Muscle layer of duodenum (tissue), 2 donors: ENCODE results near the gene LGALS3.
A peak's percentile ranks its signal among the peaks of the same experiment; 100 is the strongest.

Experiments used
- H3K27ac ChIP-seq: one replicate; pipeline ENCODE4 v1.7.0; 2013; ENCODE audit warnings: mild to moderate bottlenecking, low read length
- H3K27me3 ChIP-seq: one replicate; pipeline ENCODE4 v1.7.0; 2013; ENCODE audit warnings: low read depth, mild to moderate bottlenecking, control low read depth, low read length
- H3K36me3 ChIP-seq, 2 donors: one replicate each; pipeline ENCODE4 v1.7.0; 2013; ENCODE audit warnings: low read length in 2 of 2, control low read depth in 1 of 2, mild to moderate bottlenecking in 1 of 2; ENCODE audit not compliant: insufficient read depth in 2 of 2, control insufficient read depth in 1 of 2
- H3K4me1 ChIP-seq, 2 donors: one replicate each; pipeline ENCODE4 v1.7.0; 2013; ENCODE audit warnings: low read length in 2 of 2, mild to moderate bottlenecking in 2 of 2, control low read depth in 1 of 2, moderate library complexity in 1 of 2; ENCODE audit not compliant: insufficient read depth in 2 of 2, control insufficient read depth in 1 of 2
- H3K4me3 ChIP-seq, 2 donors: one replicate each; pipeline ENCODE4 v1.7.0; 2013; ENCODE audit warnings: low read length in 2 of 2, low read depth in 1 of 2, mild to moderate bottlenecking in 1 of 2
- H3K9me3 ChIP-seq, 2 donors: one replicate each; pipeline ENCODE4 v1.7.0; 2013; ENCODE audit warnings: low read length in 2 of 2, control low read depth in 1 of 2, mild to moderate bottlenecking in 1 of 2; ENCODE audit not compliant: control insufficient read depth in 1 of 2
- donor health status: healthy.

The LGALS3 gene

DNA sequence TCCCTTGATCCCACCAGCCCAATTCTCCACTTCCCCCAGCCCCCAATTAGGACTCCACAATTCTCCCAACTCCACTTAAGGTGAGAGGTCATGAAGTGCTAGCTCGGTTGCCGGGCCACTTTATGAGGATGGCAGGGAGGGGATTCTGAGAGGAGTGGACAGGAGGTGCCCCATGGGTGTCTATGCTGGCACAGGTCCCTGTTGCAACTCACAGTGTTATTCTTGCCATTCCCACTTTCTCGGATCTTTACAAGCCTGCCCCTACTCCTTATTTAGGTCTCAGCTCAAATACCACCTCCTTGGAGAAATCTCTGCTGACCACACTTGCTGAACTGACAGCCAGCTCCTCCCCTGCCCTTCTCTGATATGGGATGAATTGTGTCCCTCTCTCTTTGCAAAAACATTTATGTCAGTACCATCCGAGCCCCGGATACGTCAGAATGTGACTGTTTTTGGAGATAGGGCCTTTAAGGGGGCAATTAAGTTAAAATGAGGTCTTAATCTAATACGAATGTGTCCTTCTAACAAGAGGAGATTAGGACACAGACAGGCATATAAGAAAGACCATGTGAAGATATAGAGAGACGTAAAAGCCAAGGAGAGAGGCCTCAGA is 4.2 kb upstream of the LGALS3 start:
- Histone ChIP-seq H3K27me3 (no peaks in the 10 kb centered on the region), H3K4me1 (peaks cover 11 to 13% of the 10 kb centered on the region in 2 donors), H3K27ac (peak overlapping the region; percentile 67), H3K4me3 (no peak overlapping the region), H3K36me3 (peaks cover 0 to 3% of the 10 kb centered on the region in 2 donors), H3K9me3 (no peaks in the 10 kb centered on the region)

DNA sequence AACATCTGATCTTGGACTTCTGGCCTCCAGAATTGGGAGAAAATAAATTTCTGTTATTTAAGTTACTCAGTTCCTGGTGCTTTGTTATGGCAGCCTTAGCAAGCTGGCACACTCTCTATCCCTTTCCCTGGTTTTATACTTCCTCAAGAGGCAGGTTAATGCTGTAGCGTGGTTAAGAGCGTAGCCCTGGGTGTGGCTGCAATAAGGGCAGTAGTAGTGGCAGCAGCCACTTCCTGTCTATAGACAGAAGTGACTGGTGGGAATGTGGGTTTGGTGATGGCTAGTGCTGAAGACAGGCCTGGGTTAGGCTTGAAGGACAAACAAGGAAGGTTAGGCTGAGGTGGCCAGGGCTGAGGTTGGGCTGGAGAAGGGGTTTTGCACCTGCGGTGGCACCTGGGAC is 3.6 kb upstream of the LGALS3 start:
- Histone ChIP-seq H3K27me3 (no peaks in the 10 kb centered on the region), H3K4me1 (peaks cover 13 to 16% of the 10 kb centered on the region in 2 donors), H3K36me3 (peaks cover 0 to 3% of the 10 kb centered on the region in 2 donors), H3K9me3 (no peaks in the 10 kb centered on the region), H3K4me3 (no peak overlapping the region), H3K27ac (peak overlapping the region; percentile 67)

DNA sequence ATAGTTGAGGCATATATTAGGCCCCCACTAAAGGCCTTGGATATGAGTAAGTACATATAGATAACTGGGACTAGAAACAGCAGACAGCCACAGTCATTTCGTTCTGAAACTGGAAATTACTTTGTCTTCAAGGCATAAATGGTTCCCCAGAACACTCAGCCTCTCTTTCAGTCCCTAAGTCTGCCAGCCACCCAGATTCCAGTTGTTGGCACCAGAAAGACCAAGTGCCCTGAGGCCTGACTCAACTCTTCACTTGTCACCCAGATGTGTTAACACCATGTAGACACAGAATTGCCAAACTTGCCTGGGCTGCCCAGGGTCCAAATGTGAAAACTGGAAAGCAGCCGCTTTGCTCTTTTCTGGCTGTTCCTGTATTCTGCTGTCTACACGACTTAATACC is 3.0 kb upstream of the LGALS3 start:
- Histone ChIP-seq H3K4me3 (no peak overlapping the region), H3K36me3 (peaks cover 0 to 3% of the 10 kb centered on the region in 2 donors), H3K27ac (peak overlapping the region; percentile 67), H3K4me1 (peaks cover 13 to 22% of the 10 kb centered on the region in 2 donors), H3K27me3 (no peaks in the 10 kb centered on the region), H3K9me3 (no peaks in the 10 kb centered on the region)

DNA sequence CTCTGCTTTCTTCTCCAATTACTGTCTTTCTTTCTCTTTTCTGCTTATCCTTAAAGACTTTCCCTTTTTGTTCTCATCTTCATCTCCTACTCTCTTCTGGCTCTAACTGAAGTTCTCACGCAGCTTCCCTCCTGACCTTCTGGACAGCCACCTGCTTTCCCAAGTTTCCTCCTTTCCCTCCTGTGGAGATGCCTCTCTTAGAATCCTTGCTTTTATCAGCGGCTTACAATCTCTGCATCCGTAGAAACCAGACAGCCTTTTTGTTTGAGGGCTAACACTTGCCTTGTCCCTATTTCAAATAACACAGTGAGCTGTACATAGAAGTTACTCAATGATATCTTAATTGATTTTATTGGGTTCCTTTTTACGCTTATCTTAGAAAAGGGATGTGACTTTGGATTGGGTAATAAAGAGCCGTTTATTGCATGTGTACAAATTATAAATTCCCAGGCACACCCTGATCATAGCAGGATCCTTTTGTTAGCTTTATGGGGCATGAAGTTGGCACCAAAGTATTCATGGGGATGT is 2.1 kb upstream of the LGALS3 start:
- Histone ChIP-seq H3K4me1 (peaks cover 13 to 23% of the 10 kb centered on the region in 2 donors), H3K9me3 (no peaks in the 10 kb centered on the region), H3K4me3 (no peak overlapping the region), H3K36me3 (peaks cover 0 to 3% of the 10 kb centered on the region in 2 donors), H3K27ac (peak overlapping the region; percentile 78), H3K27me3 (no peaks in the 10 kb centered on the region)

DNA sequence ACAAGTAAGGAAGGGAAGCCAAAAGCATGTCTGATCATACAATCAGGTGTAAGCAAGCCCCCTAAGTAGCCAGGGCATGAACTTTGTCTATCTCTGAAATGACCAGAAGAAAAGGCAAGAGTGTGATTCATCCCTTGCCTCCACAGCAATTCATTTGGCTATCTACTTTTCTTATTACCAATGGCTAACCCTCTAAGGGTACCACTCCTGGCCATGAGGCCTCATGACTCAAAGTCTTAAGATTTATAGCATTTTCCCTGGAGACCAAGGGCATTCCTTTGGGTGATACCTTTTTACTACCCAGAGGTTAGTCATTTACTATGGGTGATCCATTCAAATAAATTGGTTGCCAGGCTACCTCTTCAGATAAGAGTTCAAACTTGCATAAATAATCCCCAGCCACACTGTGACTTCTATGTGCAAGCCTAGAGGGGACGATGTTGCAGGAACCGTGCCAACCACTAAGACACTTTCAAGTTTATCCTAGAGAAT is 1.5 kb upstream of the LGALS3 start:
- Histone ChIP-seq H3K4me1 (peaks cover 13 to 24% of the 10 kb centered on the region in 2 donors), H3K27ac (peak overlapping the region; percentile 78)

DNA sequence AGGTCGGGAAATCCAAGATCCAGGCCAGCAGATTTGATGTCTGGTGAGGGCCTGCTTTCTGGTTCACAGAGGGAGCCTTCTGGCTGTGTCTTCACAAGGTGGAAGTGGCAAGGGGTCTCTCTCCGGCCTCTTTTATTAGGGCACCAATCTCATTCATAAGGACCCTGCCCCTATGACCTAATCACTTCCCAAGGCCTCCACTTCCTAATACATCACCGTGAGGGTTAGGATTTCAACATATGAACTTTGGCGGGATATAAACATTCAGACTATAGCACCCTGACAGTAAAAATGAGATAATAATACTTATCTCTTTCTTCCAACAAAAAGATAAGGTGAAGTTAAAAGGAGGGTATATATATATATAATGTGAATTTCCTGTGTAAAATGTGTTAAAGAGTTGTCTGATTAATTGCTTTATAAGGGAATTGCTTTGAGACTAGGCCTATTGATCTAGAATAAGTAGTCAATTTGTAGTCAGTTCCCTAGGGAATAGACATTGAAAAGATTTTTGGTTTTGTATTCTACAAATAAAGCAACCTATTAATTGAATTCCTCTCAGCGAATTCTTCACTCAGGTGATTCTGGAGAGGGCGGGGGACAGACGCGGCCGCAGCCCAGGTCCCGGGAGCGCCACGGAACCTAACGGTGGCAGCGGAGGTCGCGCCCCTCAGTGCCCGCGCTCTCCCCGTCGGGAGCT is 516 bp upstream of the LGALS3 start:
- H3K36me3 ChIP-seq: peaks cover 2 to 3% of the 10 kb centered on the region in 2 donors
- H3K27ac ChIP-seq: peak overlapping the region; percentile 78
- H3K9me3 ChIP-seq: no peaks in the 10 kb centered on the region
- H3K4me1 ChIP-seq: peaks cover 8 to 26% of the 10 kb centered on the region in 2 donors
- peak overlapping the region; percentile 54 to 83 for H3K4me3 ChIP-seq
- H3K27me3 ChIP-seq: no peaks in the 10 kb centered on the region

More for the DNA sequence above, 1.5 kb upstream of the LGALS3 start:
- peaks cover 0 to 3% of the 10 kb centered on the region in 2 donors for H3K36me3 ChIP-seq
- no peaks in the 10 kb centered on the region for H3K9me3 ChIP-seq
- no peak overlapping the region for H3K4me3 ChIP-seq
- H3K27me3 ChIP-seq: no peaks in the 10 kb centered on the region

DNA sequence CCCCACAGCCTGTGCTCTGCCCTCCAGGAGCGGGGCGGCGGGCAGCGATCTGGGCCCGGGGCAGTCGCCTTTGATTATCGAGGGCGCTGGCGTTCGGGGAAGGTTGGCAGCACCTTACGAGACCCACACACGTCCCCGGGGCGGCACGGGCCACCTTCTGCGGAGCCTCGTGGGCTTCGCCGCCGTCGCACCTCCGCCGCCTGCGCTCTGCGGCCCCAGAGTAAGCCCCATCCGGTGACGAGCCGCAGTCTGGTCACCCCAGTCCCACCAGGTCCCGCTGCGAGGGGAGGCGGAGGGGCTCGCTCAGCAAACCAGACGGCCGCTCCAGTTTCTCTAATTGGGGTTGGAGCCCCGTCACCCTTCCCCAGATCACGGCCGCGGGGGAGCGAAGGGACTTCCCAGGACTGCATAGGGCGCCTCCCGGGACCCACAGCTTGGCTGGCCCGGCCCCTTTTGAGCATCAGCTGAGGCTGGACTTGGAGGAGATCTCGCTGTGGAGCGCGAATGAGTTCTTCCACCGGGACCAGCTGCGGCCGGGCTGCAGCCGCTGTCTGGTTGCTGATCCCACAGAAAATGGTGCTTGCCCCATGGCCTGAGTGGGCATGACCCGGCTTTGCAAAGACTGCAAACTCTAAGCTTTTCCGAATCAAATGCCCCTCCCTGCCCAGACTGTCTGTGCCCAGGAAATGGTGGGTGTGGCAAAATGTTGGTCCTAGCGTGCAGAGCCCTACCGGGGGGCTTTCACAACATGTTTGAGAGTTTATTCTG is 560 bp downstream of the LGALS3 start:
- Histone ChIP-seq H3K4me1 (peaks cover 8 to 31% of the 10 kb centered on the region in 2 donors), H3K27ac (peak overlapping the region; percentile 92), H3K27me3 (no peaks in the 10 kb centered on the region), H3K4me3 (peak overlapping the region; percentile 83 to 91), H3K36me3 (peaks cover 2 to 3% of the 10 kb centered on the region in 2 donors), H3K9me3 (no peaks in the 10 kb centered on the region)

DNA sequence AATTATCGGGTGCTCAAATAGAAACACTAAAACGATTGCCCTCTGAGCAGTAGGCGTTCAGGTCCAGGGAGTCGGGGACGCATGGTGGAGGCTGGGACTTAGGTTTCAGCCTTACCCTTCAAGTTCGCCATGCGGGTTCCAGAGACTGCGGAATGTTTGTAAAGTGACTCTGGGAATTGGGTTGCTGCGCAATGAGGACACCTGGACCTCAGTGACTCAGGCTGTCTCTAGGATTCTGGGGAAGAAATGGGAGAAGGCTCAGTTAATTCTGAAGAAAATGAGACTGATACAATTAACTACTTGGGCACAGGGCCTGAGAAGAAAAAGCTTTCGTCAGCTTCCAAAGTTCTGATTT is 1.1 kb downstream of the LGALS3 start:
- H3K27me3 ChIP-seq: no peaks in the 10 kb centered on the region
- H3K4me1 ChIP-seq: peaks cover 8 to 32% of the 10 kb centered on the region in 2 donors
- peak overlapping the region; percentile 92 for H3K27ac ChIP-seq
- H3K36me3 ChIP-seq: peaks cover 2 to 3% of the 10 kb centered on the region in 2 donors
- peak overlapping the region; percentile 83 to 91 for H3K4me3 ChIP-seq
- no peaks in the 10 kb centered on the region for H3K9me3 ChIP-seq

DNA sequence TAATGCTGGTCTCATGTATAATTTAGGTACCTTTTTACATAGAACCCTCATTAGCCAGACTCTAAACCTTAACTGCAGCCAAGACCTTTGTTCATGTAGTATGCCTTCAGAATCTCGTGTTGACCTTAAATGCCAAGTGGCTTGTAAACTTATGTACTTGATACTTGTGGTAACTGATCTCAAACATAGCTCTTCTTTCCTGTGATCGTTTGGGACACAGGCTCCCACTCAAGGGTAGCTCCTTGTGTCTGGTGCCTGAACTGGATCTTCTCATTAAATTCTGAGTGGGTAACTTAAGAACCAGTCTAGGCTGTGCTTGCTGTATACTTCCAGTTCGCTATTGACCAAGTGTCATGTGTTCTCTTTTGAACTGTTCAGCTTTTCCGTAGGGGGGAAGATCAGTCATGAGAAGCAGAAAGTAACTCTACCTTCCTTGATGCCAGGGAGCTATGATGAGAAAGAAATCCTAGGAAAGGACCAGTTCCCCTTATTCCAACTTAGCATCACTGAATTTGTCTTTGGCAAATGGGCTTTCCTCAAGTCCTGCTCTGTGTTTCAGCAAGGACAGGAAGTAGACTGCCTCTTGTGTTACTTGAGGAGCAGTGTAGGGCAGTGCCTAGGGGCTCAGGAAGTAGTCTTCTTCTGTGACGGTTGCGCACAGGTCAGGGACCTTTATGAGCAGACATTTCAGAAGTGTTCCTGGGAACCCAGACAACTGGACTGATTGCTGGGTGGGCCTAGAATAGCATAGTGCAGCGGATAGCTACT is 2.5 kb downstream of the LGALS3 start:
- Histone ChIP-seq H3K4me3 (peak overlapping the region; percentile 47 to 83), H3K27me3 (no peaks in the 10 kb centered on the region), H3K9me3 (no peaks in the 10 kb centered on the region), H3K4me1 (peaks cover 6 to 46% of the 10 kb centered on the region in 2 donors), H3K36me3 (peaks cover 2 to 3% of the 10 kb centered on the region in 2 donors), H3K27ac (peak overlapping the region; percentile 47)

DNA sequence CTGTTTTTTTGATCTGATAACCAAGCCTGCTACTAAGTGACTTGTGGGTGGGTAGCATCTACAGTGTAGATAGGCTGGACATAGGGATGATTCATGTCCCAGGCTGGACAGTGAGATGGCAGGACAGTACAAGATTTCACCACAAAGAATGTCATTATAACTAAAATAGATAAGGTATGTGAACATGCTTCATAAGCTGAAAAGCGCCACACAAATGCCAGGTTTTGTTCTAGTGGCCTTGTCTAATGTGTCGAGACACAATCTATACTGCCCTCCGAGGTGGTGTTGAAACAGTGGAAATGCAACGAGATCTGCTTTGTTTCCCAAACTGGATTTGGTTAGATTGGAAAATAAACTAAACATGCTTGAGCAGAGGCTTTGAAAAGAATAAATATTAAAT is 4.4 kb downstream of the LGALS3 start:
- H3K27ac ChIP-seq: no peak overlapping the region
- no peaks in the 10 kb centered on the region for H3K9me3 ChIP-seq
- no peak overlapping the region for H3K4me3 ChIP-seq
- H3K4me1 ChIP-seq: peaks cover 6 to 60% of the 10 kb centered on the region in 2 donors
- H3K36me3 ChIP-seq: peaks cover 3 to 6% of the 10 kb centered on the region in 2 donors
- H3K27me3 ChIP-seq: no peaks in the 10 kb centered on the region
